Psoas muscle (tissue), 8 donors: Measurements from ENCODE around the gene TNIP1. TPM values are rescaled to one million over a fixed set of nuclear protein-coding genes. Genes with fewer than 3 reads are reported as not detected.
A peak's percentile ranks its signal among the peaks of the same experiment; 100 is the strongest.

Experiments used
- ATAC-seq, 4 donors: fragments of 200-7000 bp; cut with Tn5 transposase; one replicate each; pipeline ENCODE4 v1.9.1; 2020; ENCODE audit warnings: moderate library complexity in 3 of 4, mild to moderate bottlenecking in 2 of 4
- DNase-seq, 2 donors: peaks; one replicate each; pipeline ENCODE4 v3.0.0-alpha.2; 2020
- H3K27ac ChIP-seq: fragments of 200-600 bp; one replicate; pipeline ENCODE4 v1.8.0; 2022
- H3K27me3 ChIP-seq, 3 donors: fragments of 200-600 bp in 1 of 3; one replicate each; pipeline versions ENCODE4 v1.6.1 to v1.8.0; 2013 to 2022; ENCODE audit warnings: low read length in 2 of 3, mild to moderate bottlenecking in 2 of 3, moderate library complexity in 1 of 3; ENCODE audit not compliant: insufficient read depth in 3 of 3
- H3K36me3 ChIP-seq, 2 donors: fragments of 200-600 bp in 1 of 2; one replicate each; pipeline versions ENCODE4 v1.6.1 to v1.8.0; 2013 to 2022; ENCODE audit warnings: low read depth in 1 of 2, mild to moderate bottlenecking in 1 of 2, moderate library complexity in 1 of 2; ENCODE audit not compliant: insufficient read depth in 1 of 2
- H3K4me1 ChIP-seq: fragments of 200-600 bp; one replicate; pipeline ENCODE4 v1.8.0; 2022
- H3K4me3 ChIP-seq: fragments of 200-600 bp; one replicate; pipeline ENCODE4 v1.8.0; 2022; ENCODE audit warnings: mild to moderate bottlenecking
- H3K9me3 ChIP-seq: fragments of 200-600 bp; one replicate; pipeline ENCODE4 v1.8.0; 2022
- CTCF ChIP-seq: fragments of 200-600 bp; IDR thresholded peaks from one replicate; pipeline ENCODE4 v1.8.0; 2022; ENCODE audit warnings: antibody characterized with exemption
- WGBS, 3 donors: extraction: QIAGEN DNeasy Blood & Tissue Kit; methylation state at CpG; one replicate each; pipeline versions ENCODE4 v1.1.6 to v1.1.7; 2013; 5-methylcytosine and 5-hydroxymethylcytosine counted together
- intact Hi-C, 2 donors: fragments of 100-400 bp; cut with DNase I; formaldehyde crosslinking; loops; one replicate each; pipeline versions ENCODE4 v1.11.0 to v1.14.2; 2022
- polyA plus RNA-seq, 3 donors: library from polyadenylated mRNA; stranded (reverse); fragments of 200-250 nt; gene quantifications; one replicate each; pipeline ENCODE4 v1.2.3, GENCODE V29; 2013
- total RNA-seq, 4 donors: library from RNA; stranded (reverse); fragmentation: NEBNext Ultra II Directional in 2 of 4; extraction: Animal tissue kit (Norgen Biotek cat#: 25700) in 2 of 4; gene quantifications; one replicate each; pipeline versions ENCODE4 v1.2.1 to v1.2.4, GENCODE V29; 2021 to 2023
- donor health status: healthy with polysubstance abuse.
- donor health status: DM: no; HTN: no; CAD: no; lungs with moderate emphysema.
- donor health status: Bipolar disorder and iron deficiency.
- donor health status: healthy.
- donor health status: DM: yes; HTN: yes; CAD: no.
- donor health status: DM: no; HTN: no; CAD: no.
- donor health status: DM: no; HTN: no; CAD: no.
- donor health status: DM: yes; HTN: yes; CAD: no.

The TNIP1 gene
- total and polyA plus RNA-seq, 7 donors: 55.5 to 218 (median 141) TPM

- intact Hi-C loops: loop anchor here (5.0 kb wide), 2 partner anchors 113 to 158 kb away; no protein-coding TSS in a partner anchor
- peaks cover 32% of the 10 kb centered on the region for H3K4me1 ChIP-seq
- no peaks in the 10 kb centered on the region for H3K27me3 ChIP-seq
- H3K9me3 ChIP-seq: no peaks in the 10 kb centered on the region
- H3K36me3 ChIP-seq: no peaks in the 10 kb centered on the region
- peak overlapping the region; percentile 76 for H3K27ac ChIP-seq
- no peak for DNase-seq
- TF ChIP-seq CTCF: no peak
- WGBS, 3 donors: 72 to 78% (median 75%) methylated on average over 2 of the region's 2 CpGs
- no peak overlapping the region for H3K4me3 ChIP-seq
- no peak for ATAC-seq
Measured at GRCh38 chr5:151004499-151004898, 76.3 kb downstream of the TNIP1 start.

- DNase-seq (no peak), ATAC-seq (no peak)
- Histone ChIP-seq H3K27ac (peak overlapping the region; percentile 2), H3K27me3 (no peaks in the 10 kb centered on the region), H3K36me3 (no peaks in the 10 kb centered on the region), H3K9me3 (no peaks in the 10 kb centered on the region), H3K4me1 (peaks cover 32% of the 10 kb centered on the region), H3K4me3 (no peak overlapping the region)
- WGBS, 3 donors: 94 to 98% (median 97%) methylated on average over 3 of the region's 3 CpGs
- no peak for TF ChIP-seq CTCF
- intact Hi-C loops: loop anchor here (2.0 to 5.0 kb wide), 4 partner anchors 45 to 159 kb away; no protein-coding TSS in a partner anchor
Measured at GRCh38 chr5:151003503-151003860, 77.4 kb downstream of the TNIP1 start.

GRCh38 chr5:151002681-151003502 lies 77.9 kb downstream of the TNIP1 start:
- Histone ChIP-seq H3K4me3 (no peak overlapping the region), H3K4me1 (peaks cover 32% of the 10 kb centered on the region), H3K36me3 (no peaks in the 10 kb centered on the region), H3K9me3 (no peaks in the 10 kb centered on the region), H3K27ac (peak overlapping the region; percentile 2), H3K27me3 (no peaks in the 10 kb centered on the region)
- no peak for TF ChIP-seq CTCF
- DNase-seq: no peak
- 91% methylated on average over 9 of the region's 9 CpGs for WGBS, 3 donors
- intact Hi-C loops: loop anchor here (2.0 to 5.0 kb wide), 4 partner anchors 46 to 159 kb away; no protein-coding TSS in a partner anchor
- no peak for ATAC-seq

- Histone ChIP-seq H3K27ac (no peak overlapping the region), H3K4me1 (peaks cover 25% of the 10 kb centered on the region)
Measured at GRCh38 chr5:151002250-151002649, 78.6 kb downstream of the TNIP1 start.

More at GRCh38 chr5:151002250-151002649, 78.6 kb downstream of the TNIP1 start:
- Histone ChIP-seq H3K36me3 (no peaks in the 10 kb centered on the region), H3K9me3 (no peaks in the 10 kb centered on the region), H3K4me3 (no peak overlapping the region), H3K27me3 (no peaks in the 10 kb centered on the region)
- peak; percentile 64 for TF ChIP-seq CTCF
- peak in 3 of 4 donors; percentile 56 to 67 (median 61) for ATAC-seq
- DNase-seq: no peak
- WGBS, 3 donors: 31 to 42% (median 38%) methylated on average over 2 of the region's 2 CpGs
- intact Hi-C loops: loop anchor here (2.0 to 5.0 kb wide), 4 partner anchors 47 to 160 kb away; no protein-coding TSS in a partner anchor
